Umbilical cord (tissue), 2 donors: ENCODE results near the gene GNB1L. TPM values are rescaled to one million over a fixed set of nuclear protein-coding genes. Genes with fewer than 3 reads are reported as not detected.

Source experiments
- DNase-seq: peaks from one replicate; pipeline ENCODE4 v3.0.0-alpha.2; 2015; ENCODE audit warnings: low spot score
- total RNA-seq: library from RNA; depleted of rRNA; stranded (reverse); fragments of >200 nt; gene quantifications from one replicate; pipeline ENCODE4 v1.2.3, GENCODE V29; 2014; ENCODE audit warnings: low replicate concordance; ENCODE audit not compliant: insufficient read depth

Gene GNB1L
- total RNA-seq, 1 donor from 2014 or later: 19.7 TPM

- DNase-seq: no peak
Observed at GRCh38 chr22:19751497-19752245, 103.0 kb downstream of the GNB1L start.

- no peak for DNase-seq
Observed at GRCh38 chr22:19750507-19751490, 103.9 kb downstream of the GNB1L start.

- no peak for DNase-seq
Observed at GRCh38 chr22:19749876-19750275, 104.8 kb downstream of the GNB1L start.

GRCh38 chr22:19748991-19749664 is 105.5 kb downstream of the GNB1L start:
- no peak for DNase-seq

GRCh38 chr22:19748139-19748538 is 106.5 kb downstream of the GNB1L start:
- DNase-seq: no peak

- DNase-seq: no peak
Observed at GRCh38 chr22:19747551-19747950, 107.1 kb downstream of the GNB1L start.

GRCh38 chr22:19746726-19747125 is 107.9 kb downstream of the GNB1L start:
- no peak for DNase-seq

GRCh38 chr22:19745155-19746101 is 109.2 kb downstream of the GNB1L start:
- no peak for DNase-seq

GRCh38 chr22:19744350-19745006 is 110.2 kb downstream of the GNB1L start:
- DNase-seq: no peak

- no peak for DNase-seq
Observed at GRCh38 chr22:19743651-19744050, 111.0 kb downstream of the GNB1L start.

- no peak for DNase-seq
Observed at GRCh38 chr22:19743081-19743480, 111.6 kb downstream of the GNB1L start.

- no peak for DNase-seq
Observed at GRCh38 chr22:19742160-19743066, 112.3 kb downstream of the GNB1L start.

- no peak for DNase-seq
Observed at GRCh38 chr22:19741053-19741452, 113.6 kb downstream of the GNB1L start.

- no peak for DNase-seq
Observed at GRCh38 chr22:19740586-19740985, 114.1 kb downstream of the GNB1L start.

- no peak for DNase-seq
Observed at GRCh38 chr22:19739911-19740449, 114.7 kb downstream of the GNB1L start.

GRCh38 chr22:19739448-19739895 is 115.2 kb downstream of the GNB1L start:
- DNase-seq: no peak

GRCh38 chr22:19738664-19739447 is 115.8 kb downstream of the GNB1L start:
- no peak for DNase-seq
